KOPT-K1 (cell line): ENCODE data around the gene DCST1.

Experiments used
- H3K27ac ChIP-seq: fragments of 200-600 bp; sonication (generic); 2 replicates; pipeline ENCODE4 v1.5.1; 2016; ENCODE audit warnings: antibody characterized with exemption, mild to moderate bottlenecking, low read depth, low read length; ENCODE audit not compliant: poor library complexity, severe bottlenecking
- H3K36me3 ChIP-seq: fragments of 200-600 bp; sonication (generic); 2 replicates; pipeline ENCODE4 v1.5.1; 2017; ENCODE audit warnings: antibody characterized with exemption, mild to moderate bottlenecking, low read length, moderate library complexity; ENCODE audit not compliant: insufficient read depth
- H3K9me3 ChIP-seq: fragments of 200-600 bp; sonication (generic); 2 replicates; pipeline ENCODE4 v1.5.1; 2017; ENCODE audit warnings: antibody characterized with exemption, low read length, mild to moderate bottlenecking; ENCODE audit not compliant: insufficient read depth, poor library complexity, severe bottlenecking

DCST1 gene

GRCh38 chr1:155017041-155017945 is 16.3 kb upstream of the DCST1 start:
- Histone ChIP-seq H3K9me3 (no peaks in the 10 kb centered on the region), H3K36me3 (no peaks in the 10 kb centered on the region), H3K27ac (no peak overlapping the region)

DNA sequence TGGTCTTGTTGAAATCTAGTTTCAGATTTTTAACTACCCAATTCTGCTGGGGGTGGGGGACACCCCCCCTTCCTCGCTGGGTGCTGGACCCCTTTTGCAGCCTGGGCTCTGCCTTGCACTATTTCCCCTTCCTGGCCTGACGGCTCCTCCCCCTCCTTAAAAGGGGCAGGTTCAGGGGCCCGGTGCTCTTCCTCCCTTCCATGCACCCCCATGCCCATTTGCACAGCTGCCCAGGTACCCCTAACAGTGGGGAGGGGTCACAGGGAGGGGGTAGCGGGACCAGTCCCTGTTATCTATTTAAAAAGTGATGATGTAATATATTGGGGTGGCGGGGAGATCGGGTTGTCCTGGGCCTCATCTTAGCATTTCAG is 15.7 kb upstream of the DCST1 start:
- H3K27ac ChIP-seq, result no peak overlapping the region

DNA sequence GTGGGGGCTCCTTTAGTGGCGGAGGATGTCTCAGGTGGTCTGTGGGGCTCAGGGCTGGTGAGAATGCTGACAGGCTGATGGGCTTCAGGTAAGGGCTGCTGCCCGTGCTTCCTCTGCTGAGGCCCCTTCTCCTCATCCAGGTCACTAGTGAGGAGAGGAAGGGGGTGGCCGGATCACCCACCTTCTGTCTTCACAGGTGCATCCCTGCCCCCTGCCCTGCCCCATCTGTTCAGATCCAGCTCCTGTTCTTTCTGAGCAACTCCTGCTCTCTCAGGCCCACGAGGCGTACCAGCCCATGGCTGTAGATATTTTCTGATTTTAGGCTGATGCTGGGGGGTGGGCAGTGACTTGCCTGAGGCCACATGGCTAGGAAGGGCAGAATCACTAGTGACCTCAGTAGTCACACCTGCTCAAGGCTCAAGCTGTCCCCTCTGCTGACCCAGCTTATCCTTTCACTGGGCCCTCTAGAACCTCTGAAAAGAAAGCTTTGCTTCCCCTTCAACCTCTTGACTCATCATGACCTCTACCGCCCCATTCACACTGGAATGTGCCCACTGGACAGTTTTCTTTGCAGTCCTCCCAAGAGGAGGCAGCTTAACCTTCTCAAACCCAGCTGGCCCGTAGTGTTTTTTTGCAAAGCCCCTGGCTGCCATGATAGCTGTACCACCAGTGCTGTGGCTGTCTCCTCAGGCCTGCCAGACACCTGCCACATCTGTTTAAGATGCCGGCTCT is 14.8 kb upstream of the DCST1 start:
- no peaks in the 10 kb centered on the region for H3K36me3 ChIP-seq
- no peaks in the 10 kb centered on the region for H3K9me3 ChIP-seq
- H3K27ac ChIP-seq, result no peak overlapping the region

More for the DNA sequence above, 15.7 kb upstream of the DCST1 start:
- H3K36me3 ChIP-seq, result no peaks in the 10 kb centered on the region
- no peaks in the 10 kb centered on the region for H3K9me3 ChIP-seq

GRCh38 chr1:155019377-155020245 is 14.0 kb upstream of the DCST1 start:
- H3K9me3 ChIP-seq, result no peaks in the 10 kb centered on the region
- no peak overlapping the region for H3K27ac ChIP-seq

DNA sequence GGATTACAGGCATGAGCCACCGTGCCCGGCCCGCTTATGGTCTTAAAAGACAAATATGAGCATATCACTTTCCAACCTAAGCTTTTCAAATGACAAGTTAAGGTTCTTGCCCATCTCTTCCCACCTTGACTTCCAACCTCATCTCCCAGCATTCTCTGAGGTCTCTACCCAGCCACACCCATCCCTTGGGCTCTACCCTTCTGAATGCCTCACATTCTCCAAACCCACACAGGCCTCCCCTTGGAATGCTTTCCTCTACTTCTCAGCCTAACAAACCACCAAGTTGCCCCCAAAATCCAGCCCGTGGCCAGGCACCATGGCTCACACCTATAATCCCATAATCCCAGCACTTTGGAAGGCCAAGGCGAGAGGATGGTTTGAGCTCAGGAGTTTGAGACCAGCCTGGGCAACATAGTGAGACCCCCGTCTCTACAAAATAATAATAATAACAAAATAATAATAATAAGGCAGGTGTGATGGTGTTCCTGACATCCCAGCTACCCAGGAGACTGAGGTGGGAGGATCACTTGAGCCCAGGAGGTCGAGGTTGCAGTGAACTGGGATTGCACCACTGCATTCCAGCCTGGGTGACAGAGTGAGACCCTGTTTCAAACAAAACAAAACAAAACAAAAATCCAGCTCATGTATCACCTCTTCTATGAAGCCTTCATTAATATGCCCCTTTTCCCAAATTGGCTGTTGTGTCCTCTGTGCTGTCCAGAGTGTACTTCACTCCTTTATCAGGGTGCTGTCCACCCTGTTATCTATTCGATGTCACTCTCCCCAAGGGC is 11.3 kb upstream of the DCST1 start:
- Histone ChIP-seq H3K9me3 (no peaks in the 10 kb centered on the region), H3K36me3 (no peaks in the 10 kb centered on the region), H3K27ac (no peak overlapping the region)

More at GRCh38 chr1:155019377-155020245, 14.0 kb upstream of the DCST1 start:
- H3K36me3 ChIP-seq, result no peaks in the 10 kb centered on the region

GRCh38 chr1:155022927-155023236 is 10.7 kb upstream of the DCST1 start:
- no peak overlapping the region for H3K27ac ChIP-seq
- no peaks in the 10 kb centered on the region for H3K36me3 ChIP-seq
- no peaks in the 10 kb centered on the region for H3K9me3 ChIP-seq

- no peaks in the 10 kb centered on the region for H3K9me3 ChIP-seq
- H3K27ac ChIP-seq, result no peak overlapping the region
- no peaks in the 10 kb centered on the region for H3K36me3 ChIP-seq
These were observed 10.0 kb upstream of the DCST1 start for GRCh38 chr1:155023627-155024026.

- no peak overlapping the region for H3K27ac ChIP-seq
These were observed 9.3 kb upstream of the DCST1 start for GRCh38 chr1:155024315-155024714.

GRCh38 chr1:155026154-155026553 is 7.5 kb upstream of the DCST1 start:
- Histone ChIP-seq H3K27ac (no peak overlapping the region), H3K36me3 (no peaks in the 10 kb centered on the region), H3K9me3 (no peaks in the 10 kb centered on the region)

More at GRCh38 chr1:155024315-155024714, 9.3 kb upstream of the DCST1 start:
- H3K9me3 ChIP-seq, result no peaks in the 10 kb centered on the region
- H3K36me3 ChIP-seq, result no peaks in the 10 kb centered on the region

DNA sequence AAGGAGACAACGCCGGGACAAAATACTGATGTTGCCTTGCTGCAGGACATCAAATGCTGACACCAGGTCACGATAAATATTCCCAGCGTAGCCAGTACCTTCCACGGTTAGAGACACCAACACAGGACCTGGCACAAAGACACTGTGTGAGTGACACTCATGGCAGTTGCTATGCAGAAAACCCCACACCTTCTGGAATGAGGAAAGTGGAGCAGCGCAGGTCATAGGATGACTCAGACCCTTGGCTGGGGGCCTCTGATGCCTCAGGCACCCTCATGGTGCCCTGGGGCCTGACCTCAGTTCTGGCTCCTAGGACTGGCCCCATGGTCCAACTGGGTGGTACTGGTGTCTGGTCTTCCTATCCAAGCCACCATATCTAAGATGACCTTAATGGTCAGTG is 7.0 kb upstream of the DCST1 start:
- Histone ChIP-seq H3K27ac (no peak overlapping the region), H3K36me3 (no peaks in the 10 kb centered on the region), H3K9me3 (no peaks in the 10 kb centered on the region)

DNA sequence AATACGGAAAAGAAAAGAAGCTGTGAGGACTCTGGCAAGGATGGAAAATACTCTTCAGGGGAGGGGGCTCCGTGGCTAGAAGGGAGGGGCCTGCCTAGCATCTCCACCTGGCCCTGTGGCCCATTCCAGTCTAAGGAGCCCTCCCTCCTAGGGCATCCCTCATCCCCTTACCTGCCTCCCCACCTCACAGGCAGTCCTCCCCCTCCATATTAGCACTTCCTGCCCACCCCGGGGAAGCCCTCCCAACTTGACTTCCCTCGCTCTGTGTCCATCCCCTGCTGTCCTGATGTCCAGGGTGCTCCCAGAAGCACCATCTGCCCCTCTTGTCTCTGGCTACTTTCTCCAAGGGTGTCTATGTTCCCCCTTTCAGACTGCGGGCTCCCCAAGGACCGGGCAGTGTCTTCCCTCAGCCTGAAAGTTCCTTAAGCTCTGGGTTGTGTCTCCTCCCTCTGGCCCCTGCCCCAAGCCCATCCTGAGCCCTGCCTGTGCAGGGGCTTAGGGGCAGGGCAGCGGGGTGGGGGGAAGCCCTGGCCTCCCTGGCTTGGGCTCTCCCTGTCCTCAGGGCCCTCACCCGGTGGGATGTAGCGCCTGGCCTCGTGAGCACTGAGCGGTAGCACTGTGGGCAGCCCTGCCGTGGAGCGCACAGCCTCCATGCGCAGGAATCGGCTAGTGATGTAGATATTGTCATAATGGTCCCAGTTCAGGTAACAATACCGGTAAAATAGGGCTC is 3.9 kb upstream of the DCST1 start:
- H3K36me3 ChIP-seq, result no peaks in the 10 kb centered on the region
- H3K9me3 ChIP-seq, result no peaks in the 10 kb centered on the region

GRCh38 chr1:155030243-155030795 is 3.3 kb upstream of the DCST1 start:
- no peak overlapping the region for H3K27ac ChIP-seq
- H3K9me3 ChIP-seq, result no peaks in the 10 kb centered on the region

More for the DNA sequence above, 3.9 kb upstream of the DCST1 start:
- H3K27ac ChIP-seq, result no peak overlapping the region

DNA sequence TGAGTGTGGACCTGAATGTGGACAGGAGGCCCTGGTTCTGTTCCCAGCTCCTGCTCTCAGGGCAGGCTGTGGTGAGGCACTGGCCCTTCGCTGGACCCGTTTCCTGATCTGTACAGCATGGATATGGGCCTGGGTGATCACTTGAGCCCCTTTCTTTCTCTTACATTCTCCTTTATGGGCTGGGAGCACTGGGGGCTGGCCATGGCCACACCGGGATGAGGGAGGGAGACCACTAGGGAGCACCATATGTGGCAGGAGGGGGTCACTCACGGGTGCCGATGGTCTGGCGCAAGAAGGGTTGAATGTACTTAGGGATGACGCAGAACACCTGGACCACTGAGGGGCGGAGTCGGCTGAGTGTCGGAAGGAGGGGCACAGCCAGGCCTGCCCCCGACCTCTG is 2.7 kb upstream of the DCST1 start:
- Histone ChIP-seq H3K36me3 (no peaks in the 10 kb centered on the region), H3K9me3 (no peaks in the 10 kb centered on the region), H3K27ac (no peak overlapping the region)

More at GRCh38 chr1:155030243-155030795, 3.3 kb upstream of the DCST1 start:
- no peaks in the 10 kb centered on the region for H3K36me3 ChIP-seq
